Activated T-cell treated with anti-CD3 and anti-CD28 coated beads, Interleukin-2, amount 50 U/mL, for 4 hours (primary cell): ENCODE data around the gene RNF41. TPM values are rescaled to one million over a fixed set of nuclear protein-coding genes. Genes with fewer than 3 reads are reported as not detected.

ENCODE experiments used
- total RNA-seq, 3 donors: library from RNA; stranded (reverse); gene quantifications; one replicate each; pipeline ENCODE4 v1.2.1, GENCODE V29; 2021

RNF41 gene
- total RNA-seq, 3 donors from 2014 or later = 39.3 to 45.6 (median 40.1) TPM

Other genes starting within 250 kb of the RNF41 start
- 10 to 100 TPM; 18.5 to 27.5 (median 22.6) TPM for gene RAB5B, start 247.8 kb downstream of the RNF41 start, total RNA-seq
- gene SUOX, start 224.6 kb downstream of the RNF41 start, total RNA-seq = 1 to 10 TPM in 2 of 3 donors, under 1 TPM in 1; 0.68 to 1.3 (median 1.2) TPM
- gene IKZF4, start 200.9 kb downstream of the RNF41 start, total RNA-seq = 10 to 100 TPM in 2 of 3 donors, 1 to 10 TPM in 1; 9.4 to 14.6 (median 10.5) TPM
- gene RPS26, start 180.0 kb downstream of the RNF41 start, total RNA-seq = 100 to 1,000 TPM in 2 of 3 donors, 10 to 100 TPM in 1; 73.1 to 118 (median 110) TPM
- gene ERBB3, start 141.8 kb downstream of the RNF41 start, total RNA-seq = 1 to 10 TPM in 1 of 3 donors, under 1 TPM in 2; 0.48 to 1.6 (median 0.63) TPM
- 100 to 1,000 TPM; 538 to 590 (median 573) TPM for gene PA2G4, start 117.4 kb downstream of the RNF41 start, total RNA-seq
- 1,000 to 10,000 TPM; 3,827 to 4,080 (median 3,837) TPM for gene RPL41, start 105.3 kb downstream of the RNF41 start, total RNA-seq
- gene ZC3H10, start 103.7 kb downstream of the RNF41 start, total RNA-seq = 1 to 10 TPM; 7.4 to 8.3 (median 8.2) TPM
- 100 to 1,000 TPM in 2 of 3 donors, 10 to 100 TPM in 1; 95.9 to 113 (median 106) TPM for gene ESYT1, start 93.7 kb downstream of the RNF41 start, total RNA-seq
- gene MYL6B, start 69.3 kb downstream of the RNF41 start, total RNA-seq = 10 to 100 TPM; 30.3 to 34.5 (median 30.8) TPM
- gene MYL6, start 63.6 kb downstream of the RNF41 start, total RNA-seq = 100 to 1,000 TPM; 684 to 725 (median 686) TPM
- gene SMARCC2, start 32.4 kb downstream of the RNF41 start, total RNA-seq = 10 to 100 TPM; 85.7 to 92.9 (median 86.4) TPM
- 100 to 1,000 TPM in 1 of 3 donors, 10 to 100 TPM in 2; 92.7 to 103 (median 98.9) TPM for gene NABP2, start 2.4 kb upstream of the RNF41 start, total RNA-seq
- gene SLC39A5, start 8.1 kb upstream of the RNF41 start, total RNA-seq = under 1 TPM; 0.53 to 0.84 (median 0.79) TPM
- gene ANKRD52, start 36.5 kb upstream of the RNF41 start, total RNA-seq = 10 to 100 TPM; 60.8 to 70.3 (median 67.5) TPM
- 10 to 100 TPM; 11.1 to 13.7 (median 11.5) TPM for gene COQ10A, start 45.0 kb upstream of the RNF41 start, total RNA-seq
- 100 to 1,000 TPM; 344 to 373 (median 354) TPM for gene CS, start 78.4 kb upstream of the RNF41 start, total RNA-seq
- gene CNPY2, start 94.1 kb upstream of the RNF41 start, total RNA-seq = 100 to 1,000 TPM; 162 to 178 (median 174) TPM
- 10 to 100 TPM; 16.4 to 20.3 (median 17.3) TPM for gene PAN2, start 112.1 kb upstream of the RNF41 start, total RNA-seq
- 10 to 100 TPM; 19.8 to 35.1 (median 26.4) TPM for gene IL23A, start 117.0 kb upstream of the RNF41 start, total RNA-seq
- gene STAT2, start 138.2 kb upstream of the RNF41 start, total RNA-seq = 10 to 100 TPM; 35.8 to 55.5 (median 50.4) TPM
- gene APOF, start 140.9 kb upstream of the RNF41 start, total RNA-seq = under 1 TPM in 1 of 3 donors, not detected in 2; 0.16 TPM
- 10 to 100 TPM; 35.2 to 45.2 (median 36.6) TPM for gene TIMELESS, start 227.5 kb upstream of the RNF41 start, total RNA-seq
- under 1 TPM in 1 of 3 donors, not detected in 2; 0.08 TPM for gene MIP, start 232.7 kb upstream of the RNF41 start, total RNA-seq
- gene SPRYD4, start 246.7 kb upstream of the RNF41 start, total RNA-seq = 1 to 10 TPM; 4.0 to 4.8 (median 4.1) TPM